Erythroblast (primary cell): Measurements from ENCODE around the gene REXO4.

Experiments used
- GATA1 ChIP-seq: IDR thresholded peaks from 2 replicates; pipeline ENCODE4 v1.6.1; 2011; ENCODE audit warnings: low read depth, mild to moderate bottlenecking, control low read depth, low read length, moderate library complexity
- POLR2A ChIP-seq: IDR thresholded peaks from 2 replicates; pipeline ENCODE4 v1.6.1; 2011; ENCODE audit warnings: mild to moderate bottlenecking, low read length

DNA sequence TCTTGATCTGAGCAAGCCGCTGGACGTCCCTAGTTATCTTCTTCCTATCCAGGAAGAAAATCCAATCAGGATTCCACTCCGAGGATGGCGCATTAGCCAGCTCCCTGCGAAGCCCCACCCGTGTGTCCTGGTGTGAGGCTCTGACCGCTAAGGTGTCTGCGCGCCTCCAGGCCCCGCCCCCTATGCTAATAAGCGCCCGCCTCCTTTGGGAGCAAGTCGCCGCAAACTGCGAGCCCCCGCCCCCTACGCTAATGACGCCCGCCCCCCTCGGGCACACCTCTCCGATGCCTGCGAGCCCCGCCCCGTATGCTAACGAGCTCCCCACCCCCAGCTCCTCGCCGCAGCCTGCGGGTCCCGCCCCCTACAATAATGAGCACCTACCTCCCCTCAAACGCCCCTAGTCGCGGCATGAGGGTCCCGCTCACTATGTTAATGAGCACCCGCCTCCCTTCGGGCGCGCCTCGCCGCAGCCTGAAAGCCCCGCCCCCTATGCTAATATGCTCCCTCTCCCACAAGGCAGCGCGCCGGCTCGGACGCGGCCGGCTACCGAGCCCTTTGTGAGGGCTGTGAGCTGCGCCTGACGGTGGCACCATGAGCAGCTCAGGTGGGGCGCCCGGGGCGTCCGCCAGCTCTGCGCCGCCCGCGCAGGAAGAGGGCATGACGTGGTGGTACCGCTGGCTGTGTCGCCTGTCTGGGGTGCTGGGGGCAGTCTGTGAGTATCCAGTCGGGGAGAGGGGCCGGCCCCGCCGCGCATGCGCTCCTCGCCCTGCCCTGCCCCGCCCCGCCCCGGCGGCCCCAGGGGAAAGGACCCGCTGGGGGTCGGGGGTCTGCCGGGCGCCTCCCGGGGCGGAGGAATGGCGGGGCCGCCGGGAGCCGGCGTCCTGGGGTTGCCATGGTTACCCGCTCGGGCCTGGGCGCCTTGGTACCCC is 41.9 kb upstream of the REXO4 start, which contains the start of gene CACFD1:
- no peak for TF ChIP-seq POLR2A
- TF ChIP-seq GATA1: no peak
